Mucosa of gallbladder (tissue), 1 donor: Measurements from ENCODE around the gene PON2. TPM values are rescaled to one million over a fixed set of nuclear protein-coding genes. Genes with fewer than 3 reads are reported as not detected.

Source experiments
- total RNA-seq: library from RNA; stranded (reverse); gene quantifications from one replicate; pipeline ENCODE4 v1.2.1, GENCODE V29; 2021
- donor health status: DM: no; HTN: no; CAD: no.

Gene PON2
- total RNA-seq, 1 donor from 2014 or later = 106 TPM

Other genes with a start within 250 kb of the PON2 start
- gene PON1, start 110.5 kb downstream of the PON2 start, total RNA-seq = 8.9 TPM
- 14.0 TPM for gene PON3, start 38.7 kb downstream of the PON2 start, total RNA-seq
- gene ASB4, start 50.9 kb upstream of the PON2 start, total RNA-seq = 0.09 TPM
- gene PDK4, start 161.5 kb upstream of the PON2 start, total RNA-seq = 64.2 TPM